Fibroblast of upper back skin (primary cell): ENCODE results near the gene MYT1.
"Not testable (repeated sequence)": the region's sequence is repeated elsewhere in the genome, so short reads cannot be mapped to it uniquely, and the experiment has no call there.

Experiments used
- DNase-seq: peaks from one replicate; pipeline ENCODE4 v3.0.0-alpha.2; 2013

Gene MYT1

DNA sequence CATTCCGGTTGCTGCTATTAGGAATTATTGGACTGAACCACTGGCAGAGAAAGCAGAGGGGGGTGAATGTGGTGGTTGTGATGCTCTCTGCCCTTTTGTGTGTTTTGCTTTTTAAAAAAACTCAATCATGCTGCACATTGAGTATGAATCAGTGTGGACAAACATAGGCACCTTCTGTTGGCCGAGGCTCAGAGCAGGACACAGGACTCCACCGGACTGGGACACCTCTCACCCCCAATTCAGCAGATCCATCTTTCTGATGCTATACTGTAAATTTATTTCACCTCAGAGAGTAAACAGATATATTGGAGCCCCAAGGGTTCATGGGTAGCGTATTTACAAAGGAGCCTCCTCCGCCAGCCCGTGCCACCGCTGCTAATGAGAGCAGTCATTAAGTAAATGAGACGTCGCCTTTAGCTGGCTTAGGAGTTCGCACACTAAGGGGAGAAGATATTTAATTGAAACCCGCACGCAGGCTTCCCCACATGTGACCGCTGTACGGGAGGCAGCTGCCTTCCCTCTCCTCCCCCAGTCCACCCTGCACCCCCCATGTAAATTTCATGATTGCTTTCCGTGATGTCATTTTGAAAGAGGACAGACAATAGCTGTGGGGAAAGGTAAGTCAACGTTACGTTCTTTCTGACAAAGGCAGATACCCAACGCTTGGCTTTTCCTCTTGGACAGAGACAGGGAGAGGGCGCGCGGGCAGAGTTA, at the start of gene MYT1:
MYT1 (plus strand) TSS at position 330 of the 714 bp plus-strand sequence. CDS start 34,410 bp downstream, outside the sequence.
- no peak for DNase-seq

DNA sequence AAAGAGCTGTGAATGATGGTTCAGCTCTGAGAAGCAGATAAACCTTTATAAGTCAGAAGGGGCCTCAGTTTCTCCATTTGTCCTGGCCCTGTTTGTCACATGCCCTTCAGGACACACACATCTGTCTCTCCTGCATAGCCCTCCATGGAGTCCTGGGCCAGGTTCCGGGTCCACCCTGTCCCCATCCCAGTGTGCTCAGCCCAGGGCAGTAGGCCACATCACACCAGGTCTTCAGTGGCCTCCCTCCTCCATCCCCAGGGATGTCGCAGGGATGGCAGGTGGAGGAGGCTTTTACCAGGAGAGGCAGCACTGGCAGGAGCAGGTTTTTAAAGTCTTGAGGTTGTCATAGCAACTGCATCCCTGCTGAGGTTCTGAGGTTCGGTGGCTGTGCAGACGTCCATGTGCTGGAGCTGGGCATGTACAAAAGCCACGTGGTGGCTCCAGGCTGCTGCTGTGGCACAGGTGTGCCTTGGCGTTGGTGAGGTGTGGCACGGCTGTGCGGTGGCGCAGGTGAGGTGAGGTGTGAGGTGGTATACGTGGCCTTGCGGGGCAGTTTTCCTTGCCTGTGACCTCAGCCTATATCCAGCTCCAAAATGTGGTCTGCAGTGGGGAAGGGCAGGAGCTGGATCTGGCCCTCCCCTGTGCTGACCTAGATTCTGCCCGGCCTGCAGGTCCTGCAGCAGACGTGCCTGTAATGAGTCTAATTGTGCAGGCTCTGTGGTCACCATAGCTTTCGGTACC, 48.9 kb upstream of the MYT1 start:
- no peak for DNase-seq

GRCh38 chr20:64116016-64116415, 48.2 kb upstream of the MYT1 start:
- DNase-seq: no peak

DNA sequence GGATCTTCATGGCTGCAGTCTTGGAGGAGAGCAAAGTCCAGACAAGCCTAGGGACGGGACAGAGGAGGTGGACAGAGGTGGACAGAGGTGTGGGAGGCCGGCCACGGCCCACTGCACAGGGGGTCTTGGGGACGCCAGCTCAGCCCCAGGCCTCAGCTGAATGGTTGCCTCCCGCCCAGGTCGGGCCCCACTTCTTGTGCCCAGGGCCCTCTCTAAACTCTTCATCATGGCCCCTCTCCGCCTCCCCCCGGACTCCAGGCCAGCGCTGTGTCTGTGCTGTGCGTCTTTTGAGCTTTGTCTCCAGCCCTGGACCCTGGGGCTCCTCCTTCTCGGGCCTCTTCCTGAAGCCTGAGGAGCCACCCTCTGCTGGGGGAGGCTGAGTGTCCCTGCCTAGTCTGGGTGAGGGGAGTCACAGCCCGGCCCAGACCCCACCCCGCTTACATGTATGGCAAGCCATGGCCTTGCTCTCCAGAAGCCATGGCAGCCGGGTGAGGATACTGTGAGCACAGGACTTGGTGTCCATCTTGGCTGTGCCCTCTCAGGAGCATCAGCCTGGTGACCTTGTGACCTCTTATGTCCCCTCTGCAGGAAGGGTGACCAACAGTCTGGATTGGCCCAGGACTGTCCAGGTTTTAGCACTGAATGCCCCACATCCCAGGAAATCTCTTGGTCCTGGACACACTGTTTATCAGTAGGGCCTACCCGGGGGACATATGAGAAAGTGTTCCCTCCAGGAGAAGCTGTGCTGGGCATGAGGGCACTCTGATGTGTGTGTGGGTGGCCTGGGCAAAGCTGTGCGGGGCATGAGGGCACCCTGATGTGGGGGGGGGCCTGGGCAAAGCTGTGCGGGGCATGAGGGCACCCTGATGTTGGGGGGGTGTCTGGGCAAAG, 47.5 kb upstream of the MYT1 start:
- DNase-seq: no peak

DNA sequence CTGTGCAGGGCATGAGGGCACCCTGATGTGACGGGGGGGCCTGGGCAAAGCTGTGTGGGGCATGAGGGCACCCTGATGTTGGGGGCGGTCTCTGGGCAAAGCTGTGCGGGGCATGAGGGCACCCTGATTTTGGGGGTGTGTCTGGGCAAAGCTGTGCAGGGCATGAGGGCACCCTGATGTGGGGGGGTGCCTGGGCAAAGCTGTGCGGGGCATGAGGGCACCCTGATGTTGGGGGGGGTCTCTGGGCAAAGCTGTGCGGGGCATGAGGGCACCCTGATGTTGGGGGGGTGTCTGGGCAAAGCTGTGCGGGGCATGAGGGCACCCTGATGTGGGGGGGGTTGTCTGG, 46.8 kb upstream of the MYT1 start:
- DNase-seq: not testable (repeated sequence)

DNA sequence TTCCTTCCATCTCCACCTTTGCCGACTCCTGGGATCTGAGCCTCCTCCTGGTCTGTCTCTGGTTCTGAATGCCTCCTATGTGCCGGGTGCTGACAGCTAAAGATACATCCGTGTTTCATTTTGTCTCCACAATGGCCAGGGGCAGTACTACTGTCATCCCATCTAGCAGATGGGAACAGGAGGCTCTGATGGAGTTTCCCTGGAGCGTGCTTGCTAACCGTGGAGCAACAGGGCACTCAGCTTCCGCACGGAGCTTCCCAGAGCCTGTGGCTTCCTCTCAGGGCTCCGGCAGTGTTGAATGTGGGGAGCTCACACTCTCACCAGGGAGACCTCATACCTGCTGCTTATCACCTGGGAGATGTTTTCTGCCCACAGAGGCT, 45.0 kb upstream of the MYT1 start:
- DNase-seq: no peak

DNA sequence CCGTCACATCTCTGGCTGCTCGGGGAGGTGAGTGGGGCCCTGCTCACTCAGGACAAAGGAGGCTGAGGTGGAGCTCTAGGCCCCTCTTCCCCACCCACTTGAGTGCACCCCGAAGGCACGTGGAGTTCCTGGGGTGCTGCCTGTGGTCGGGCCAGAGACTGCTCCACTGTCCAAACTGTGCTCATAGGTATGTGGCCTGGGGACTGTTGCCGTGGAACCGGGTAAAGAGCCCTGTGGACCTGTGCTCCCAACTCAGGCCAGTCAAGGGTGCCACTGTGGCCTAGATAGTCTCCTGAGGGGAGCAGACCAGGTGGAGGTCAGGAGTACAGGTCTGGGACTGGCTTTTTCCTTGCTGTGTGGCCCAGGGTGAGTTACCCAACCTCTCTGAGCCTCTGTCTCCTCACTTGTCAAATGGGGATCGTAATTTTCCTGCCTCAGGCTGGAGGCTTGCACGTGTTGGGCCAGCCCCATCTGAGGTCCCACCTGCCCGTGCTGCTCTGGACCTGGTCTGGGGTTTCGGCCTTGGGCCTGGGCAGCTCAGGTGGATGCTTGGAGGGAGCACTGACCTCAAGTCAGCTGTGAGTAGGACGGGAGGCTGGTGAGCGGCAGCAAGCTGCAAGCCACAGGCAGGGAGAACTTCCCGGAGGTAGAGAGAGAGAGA, 44.4 kb upstream of the MYT1 start:
- no peak for DNase-seq

DNA sequence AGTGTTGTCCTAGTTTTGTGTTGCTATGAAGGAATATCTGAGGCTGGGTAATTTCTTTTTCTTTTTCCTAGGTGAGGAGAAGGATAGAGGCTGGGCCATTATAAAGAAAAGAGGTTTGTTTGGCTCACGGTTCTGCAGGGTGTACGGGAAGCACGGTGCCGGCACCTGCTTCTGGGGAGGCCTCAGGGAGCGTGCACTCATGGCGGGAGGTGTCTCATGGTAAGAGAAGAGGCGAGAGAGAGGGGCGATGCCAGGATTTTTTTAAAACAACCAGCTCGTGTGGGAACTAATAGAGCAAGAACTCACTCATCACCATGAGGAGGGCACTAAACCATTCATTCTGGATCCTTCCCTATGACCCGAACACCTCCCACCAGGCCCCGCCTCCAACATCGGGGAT, 42.7 kb upstream of the MYT1 start:
- DNase-seq: no peak

GRCh38 chr20:64122927-64123326, 41.3 kb upstream of the MYT1 start:
- DNase-seq: not testable (repeated sequence)

DNA sequence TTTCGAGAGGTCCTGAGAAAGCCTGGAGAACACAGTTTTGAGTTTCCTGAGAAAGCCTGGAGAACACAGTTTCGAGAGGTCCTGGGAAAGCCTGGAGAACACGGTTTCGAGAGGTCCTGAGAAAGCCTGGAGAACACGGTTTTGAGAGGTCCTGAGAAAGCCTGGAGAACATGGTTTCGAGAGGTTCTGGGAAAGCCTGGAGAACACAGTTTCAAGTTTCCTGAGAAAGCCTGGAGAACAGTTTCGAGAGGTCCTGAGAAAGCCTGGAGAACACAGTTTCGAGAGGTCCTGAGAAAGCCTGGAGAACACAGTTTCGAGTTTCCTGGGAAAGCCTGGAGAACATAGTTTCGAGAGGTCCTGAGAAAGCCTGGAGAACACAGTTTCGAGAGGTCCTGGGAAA, 40.7 kb upstream of the MYT1 start:
- not testable (repeated sequence) for DNase-seq

GRCh38 chr20:64129146-64129782, 35.0 kb upstream of the MYT1 start:
- DNase-seq: no peak

DNA sequence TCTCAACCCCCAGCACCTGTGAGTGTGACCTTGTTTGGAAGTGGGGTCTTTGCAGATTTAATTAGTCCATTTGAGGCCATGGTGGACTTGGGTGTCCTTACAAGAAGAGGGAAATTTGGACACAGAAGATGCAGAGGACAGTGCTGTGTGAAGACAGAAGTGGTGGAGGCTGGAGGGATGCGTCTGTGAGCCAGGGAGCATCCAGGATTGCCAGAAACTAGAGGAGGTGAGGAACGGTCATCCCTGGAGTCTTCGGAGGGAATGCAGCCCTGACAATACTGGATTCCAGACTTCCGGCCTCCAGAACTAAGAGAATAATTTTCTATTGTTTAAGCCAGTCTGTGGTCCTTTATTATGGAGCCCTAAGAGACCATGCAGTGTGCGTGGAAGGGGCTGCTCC, 34.0 kb upstream of the MYT1 start:
- no peak for DNase-seq

DNA sequence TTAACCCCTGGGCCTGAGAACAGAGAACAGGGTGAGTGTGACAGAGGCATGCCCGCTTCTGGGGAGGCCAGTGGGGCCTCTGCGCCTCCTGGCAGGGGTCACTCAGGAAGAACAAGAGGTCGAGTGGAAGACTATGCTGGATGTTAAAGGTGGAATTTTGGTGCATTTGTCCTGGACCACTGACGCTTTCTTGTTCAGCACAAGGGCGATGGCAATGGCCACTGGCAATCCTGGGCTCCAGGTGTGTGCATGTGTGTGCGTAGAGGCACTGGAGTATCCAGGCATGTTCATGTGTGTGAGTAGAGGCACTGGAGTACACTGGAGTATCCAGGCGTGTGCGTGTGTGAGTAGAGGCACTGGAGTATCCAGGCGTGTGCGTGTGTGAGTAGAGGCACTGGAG, 33.4 kb upstream of the MYT1 start:
- DNase-seq: no peak

DNA sequence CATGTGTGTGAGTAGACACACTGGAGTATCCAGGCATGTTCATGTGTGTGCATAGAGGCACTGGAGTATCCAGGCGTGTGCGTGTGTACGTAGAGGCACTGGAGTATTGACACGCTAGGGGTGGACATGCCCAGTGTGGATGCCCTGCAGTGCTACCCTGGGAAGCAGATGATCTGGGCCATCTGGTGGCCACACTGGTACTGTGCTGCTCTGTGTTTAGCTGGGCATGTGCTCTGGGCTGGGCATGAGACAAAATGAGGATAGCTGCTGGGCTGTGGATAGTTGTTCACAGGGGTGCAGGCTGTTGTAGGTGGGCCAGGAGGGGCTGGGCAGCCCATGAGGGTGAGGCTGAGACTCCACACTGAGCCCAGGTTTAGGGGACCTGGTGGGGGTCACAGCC, 32.8 kb upstream of the MYT1 start:
- DNase-seq: no peak

DNA sequence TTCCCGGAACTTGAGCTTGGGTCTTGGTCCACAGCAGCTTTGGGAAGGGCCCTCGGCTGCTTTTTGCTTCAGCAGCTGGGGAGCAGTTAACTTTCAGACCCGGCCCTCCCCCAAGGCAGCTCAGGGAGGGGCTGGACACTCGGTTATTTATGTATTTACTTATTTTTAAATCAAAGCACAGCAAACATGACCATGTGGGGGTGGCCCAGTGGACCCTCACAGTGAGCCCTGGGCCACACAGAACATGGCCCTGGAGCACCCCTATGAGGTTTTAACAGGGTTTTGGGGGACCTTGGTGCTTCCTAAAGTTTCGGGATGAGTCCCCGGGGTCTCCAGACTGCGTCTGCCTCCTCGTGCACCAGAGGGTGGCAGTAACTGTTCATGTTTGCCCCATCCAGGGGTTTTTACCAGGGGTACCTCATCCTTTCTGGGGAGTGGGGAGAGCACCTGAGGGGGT, 30.3 kb upstream of the MYT1 start:
- DNase-seq: no peak

GRCh38 chr20:64134744-64135143, 29.5 kb upstream of the MYT1 start:
- DNase-seq: not testable (repeated sequence)

DNA sequence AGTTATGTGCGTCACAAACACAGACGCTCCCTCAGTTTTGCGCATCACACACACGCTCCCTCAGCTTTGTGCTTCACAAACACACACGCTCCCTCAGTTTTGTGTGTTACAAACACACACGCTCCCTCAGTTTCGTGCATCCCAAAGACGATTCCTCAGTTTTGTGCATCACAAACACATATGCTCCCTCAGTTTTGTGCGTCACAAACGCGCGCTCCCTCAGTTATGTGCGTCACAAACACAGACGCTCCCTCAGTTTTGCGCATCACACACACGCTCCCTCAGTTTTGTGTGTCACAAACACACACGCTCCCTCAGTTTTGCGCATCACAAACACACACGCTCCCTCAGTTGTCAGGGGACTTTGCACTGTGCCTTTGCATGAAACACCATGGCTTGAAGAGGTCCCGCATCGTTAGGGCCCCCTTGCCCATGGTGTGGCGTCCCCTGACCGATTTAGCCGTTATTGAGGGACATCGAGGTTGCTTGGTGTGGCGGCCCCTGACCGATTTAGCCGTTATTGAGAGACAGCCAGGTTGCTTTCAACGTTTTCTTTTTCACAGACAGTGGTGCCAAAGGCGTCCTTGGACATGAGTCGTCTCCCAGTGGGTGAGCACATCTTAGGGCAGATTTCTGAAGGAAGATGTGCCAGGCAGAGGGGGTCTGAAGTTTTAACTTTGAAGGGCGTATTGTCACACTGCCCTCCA, 28.1 kb upstream of the MYT1 start:
- no peak for DNase-seq

DNA sequence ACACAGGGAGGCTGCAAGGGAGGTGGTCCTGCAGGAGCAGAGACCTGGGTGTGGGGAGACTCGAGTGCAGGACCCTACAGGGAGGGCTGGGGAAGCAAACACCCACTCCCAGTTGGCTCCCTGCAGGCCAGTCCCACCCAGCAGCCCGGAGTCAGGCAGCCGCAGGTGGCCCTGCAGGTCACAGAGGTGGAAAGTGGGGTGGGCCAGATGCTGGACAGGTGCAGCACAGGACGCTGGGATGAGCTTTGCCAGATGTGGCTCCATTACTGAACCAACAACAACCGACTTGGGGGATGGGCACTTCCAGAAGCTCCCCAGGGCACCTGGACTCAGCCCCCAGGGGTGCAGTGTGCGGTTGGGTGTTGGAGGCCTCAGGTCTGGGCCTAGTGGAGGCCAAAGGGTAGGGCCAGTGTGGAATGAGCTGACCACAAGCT, 26.6 kb upstream of the MYT1 start:
- no peak for DNase-seq

- no peak for DNase-seq
Measured at GRCh38 chr20:64138276-64138815, 25.9 kb upstream of the MYT1 start.

- no peak for DNase-seq
Measured at GRCh38 chr20:64139199-64140060, 24.8 kb upstream of the MYT1 start.
